GM12872 (cell line): ENCODE data around the gene FSD2.

ENCODE experiments used
- TF ChIP-seq, protein P1 (sequence below): IDR thresholded peaks from 3 replicates; pipeline ENCODE4 v1.5.1; 2011; ENCODE audit warnings: low read depth, mild to moderate bottlenecking, low read length, moderate library complexity; ENCODE audit not compliant: insufficient read depth

The FSD2 gene

DNA sequence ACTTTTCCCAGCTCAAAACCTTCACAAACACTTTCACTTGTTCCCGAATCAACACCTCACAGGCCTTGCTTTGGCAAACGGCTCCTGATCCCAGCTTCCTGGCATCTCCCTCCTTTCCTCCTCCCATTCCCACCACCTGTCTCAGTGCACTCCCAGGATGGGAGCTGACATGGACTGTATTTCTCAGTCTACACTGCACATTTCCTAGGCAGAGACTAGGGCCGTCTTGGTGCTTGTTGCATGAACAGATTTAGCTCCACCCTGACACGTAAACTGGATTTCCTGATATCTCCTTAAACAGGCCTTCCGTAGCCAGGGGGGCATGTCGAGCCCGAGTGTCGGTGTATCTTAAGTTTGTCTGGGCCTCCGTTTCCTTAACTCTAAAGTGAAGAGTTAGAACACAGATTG lies 2.8 kb upstream of the FSD2 start:
- TF ChIP-seq, protein P1, sequence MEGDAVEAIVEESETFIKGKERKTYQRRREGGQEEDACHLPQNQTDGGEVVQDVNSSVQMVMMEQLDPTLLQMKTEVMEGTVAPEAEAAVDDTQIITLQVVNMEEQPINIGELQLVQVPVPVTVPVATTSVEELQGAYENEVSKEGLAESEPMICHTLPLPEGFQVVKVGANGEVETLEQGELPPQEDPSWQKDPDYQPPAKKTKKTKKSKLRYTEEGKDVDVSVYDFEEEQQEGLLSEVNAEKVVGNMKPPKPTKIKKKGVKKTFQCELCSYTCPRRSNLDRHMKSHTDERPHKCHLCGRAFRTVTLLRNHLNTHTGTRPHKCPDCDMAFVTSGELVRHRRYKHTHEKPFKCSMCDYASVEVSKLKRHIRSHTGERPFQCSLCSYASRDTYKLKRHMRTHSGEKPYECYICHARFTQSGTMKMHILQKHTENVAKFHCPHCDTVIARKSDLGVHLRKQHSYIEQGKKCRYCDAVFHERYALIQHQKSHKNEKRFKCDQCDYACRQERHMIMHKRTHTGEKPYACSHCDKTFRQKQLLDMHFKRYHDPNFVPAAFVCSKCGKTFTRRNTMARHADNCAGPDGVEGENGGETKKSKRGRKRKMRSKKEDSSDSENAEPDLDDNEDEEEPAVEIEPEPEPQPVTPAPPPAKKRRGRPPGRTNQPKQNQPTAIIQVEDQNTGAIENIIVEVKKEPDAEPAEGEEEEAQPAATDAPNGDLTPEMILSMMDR: no peak

DNA sequence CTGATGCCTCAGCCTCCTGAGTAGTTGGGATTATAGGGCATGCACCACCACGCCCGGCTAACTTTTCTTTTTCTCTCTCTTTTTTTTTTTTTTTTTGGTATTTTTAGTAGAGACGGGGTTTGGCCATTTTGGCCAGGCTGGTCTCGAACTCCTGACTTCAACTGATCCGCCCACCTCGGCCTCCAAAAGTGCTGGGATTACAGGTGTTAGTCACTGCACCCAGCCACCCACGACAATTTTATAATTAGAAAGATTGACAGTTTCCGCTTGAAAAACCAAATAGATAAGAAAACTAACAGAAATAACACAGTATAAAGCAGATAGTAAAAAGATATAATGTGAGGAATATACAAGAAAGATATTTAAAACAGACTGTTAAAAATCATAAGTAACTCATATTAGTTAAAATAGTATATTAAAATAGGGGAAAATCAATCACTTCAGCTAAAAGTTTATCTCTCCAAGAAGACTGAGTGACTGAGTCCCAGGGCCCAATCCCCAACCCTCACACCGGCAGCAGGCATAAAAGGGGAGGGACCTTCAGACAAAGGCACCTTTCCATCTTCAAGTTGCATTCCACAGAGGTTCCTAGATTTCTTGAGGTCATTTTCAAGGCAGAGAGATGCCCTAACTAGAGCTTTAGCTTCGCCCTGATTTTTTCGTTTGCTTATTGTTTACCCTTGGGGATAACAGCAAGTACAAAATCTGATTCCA lies 2.2 kb upstream of the FSD2 start:
- TF ChIP-seq, protein P1: no peak

DNA sequence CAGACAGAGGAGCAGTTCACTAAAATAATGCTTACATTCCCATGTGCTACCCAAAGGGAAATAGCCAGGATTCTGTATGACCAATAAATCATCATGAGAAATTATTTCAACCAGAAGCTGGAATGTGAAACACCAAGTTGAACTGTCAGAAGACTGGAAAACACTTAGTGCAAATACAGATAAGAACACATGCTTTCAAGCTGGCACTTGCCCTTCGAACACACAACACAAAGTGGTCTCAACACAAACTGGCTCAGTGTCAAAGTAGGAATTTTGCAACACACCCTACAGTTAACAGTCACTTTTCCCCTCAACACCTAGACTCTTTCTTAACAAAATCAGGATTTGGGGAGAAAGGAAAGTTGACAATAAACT lies 1.3 kb downstream of the FSD2 start:
- TF ChIP-seq, protein P1: no peak

DNA sequence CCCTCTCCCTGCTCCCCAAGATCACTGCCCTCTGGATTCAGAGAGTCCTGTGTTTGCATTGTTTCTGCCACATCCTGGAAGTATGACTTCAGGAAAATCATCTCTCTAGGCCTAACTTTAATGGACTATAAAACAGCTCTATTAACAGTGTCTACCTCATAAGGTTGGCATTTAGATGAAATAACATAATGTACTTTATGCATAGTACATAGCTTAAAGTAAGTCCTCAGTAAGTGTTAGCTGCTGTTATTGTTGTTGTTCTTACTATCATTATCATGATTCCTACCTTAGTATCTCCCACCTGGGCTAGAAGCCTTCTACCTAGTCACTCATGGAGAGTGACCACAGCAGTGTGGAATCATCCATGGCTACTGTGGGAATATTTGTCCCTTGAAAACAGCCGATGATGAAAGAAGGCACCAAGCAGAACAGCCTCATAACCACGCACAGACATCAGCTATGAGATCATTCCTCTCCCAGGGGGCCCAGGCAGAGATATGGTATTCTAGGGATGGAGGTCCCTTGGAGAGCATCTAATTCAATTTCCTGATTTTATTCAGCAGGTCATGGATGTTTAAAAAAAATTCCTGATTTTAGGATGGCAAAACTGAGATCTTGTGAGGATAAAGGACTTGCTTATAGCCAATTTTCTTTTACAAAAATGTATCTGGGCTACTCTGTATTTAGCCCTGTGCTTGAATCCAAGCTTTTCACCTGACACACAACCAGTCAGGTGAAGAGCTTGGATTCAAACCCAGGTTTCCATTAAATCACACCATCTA lies 1.9 kb downstream of the FSD2 start:
- TF ChIP-seq, protein P1: no peak

DNA sequence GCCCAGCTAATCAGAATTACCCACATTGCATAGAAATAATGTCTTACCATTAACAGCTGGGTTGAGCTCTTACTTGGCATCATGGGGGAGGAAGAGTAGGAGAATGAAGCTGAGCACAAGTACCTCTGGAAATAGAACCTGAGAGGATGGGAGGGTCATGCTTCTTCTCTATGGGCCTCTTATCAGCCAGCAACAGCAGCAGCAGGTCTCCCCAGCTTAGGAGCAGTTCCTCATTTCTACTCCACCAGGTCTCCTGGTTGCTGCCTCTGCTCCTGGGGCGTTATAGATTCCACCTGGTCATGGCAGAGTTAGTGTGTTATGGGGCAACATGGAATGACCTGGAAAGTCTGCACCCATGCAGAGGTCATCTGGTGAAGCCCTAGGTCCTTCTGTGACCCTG lies 3.4 kb downstream of the FSD2 start:
- TF ChIP-seq, protein P1: no peak

DNA sequence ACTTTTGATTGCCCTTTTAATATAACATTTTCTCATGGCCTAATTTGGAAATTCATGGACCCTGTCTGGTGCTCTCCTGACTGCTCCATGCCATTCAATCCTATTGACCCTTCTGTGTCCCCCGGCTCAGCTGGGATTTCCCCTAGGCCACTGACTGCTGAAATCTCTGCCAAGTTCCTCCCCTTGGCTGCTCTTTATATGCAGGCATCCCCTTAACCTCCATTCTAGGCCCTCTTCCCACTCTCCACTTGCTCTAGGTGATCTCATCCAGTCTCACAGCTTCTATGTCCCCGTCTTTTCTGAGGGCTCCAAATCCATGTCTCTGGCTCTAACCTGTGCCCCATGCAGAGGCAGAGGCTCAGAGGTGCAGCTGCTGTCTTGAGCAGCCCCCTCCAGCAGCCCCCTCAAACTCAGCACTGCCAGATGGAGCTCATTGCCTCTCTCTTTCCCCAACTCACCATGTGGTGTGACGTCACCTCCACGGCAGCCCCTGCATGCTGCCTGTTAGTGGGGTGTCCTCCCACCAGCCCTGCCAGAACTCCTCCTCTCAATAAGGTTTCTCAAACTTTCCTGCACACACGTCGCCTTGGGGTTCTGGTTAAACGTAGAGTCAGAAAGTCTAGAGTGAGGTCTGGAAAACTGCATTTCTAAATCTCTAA lies 6.6 kb downstream of the FSD2 start:
- TF ChIP-seq, protein P1: no peak

DNA sequence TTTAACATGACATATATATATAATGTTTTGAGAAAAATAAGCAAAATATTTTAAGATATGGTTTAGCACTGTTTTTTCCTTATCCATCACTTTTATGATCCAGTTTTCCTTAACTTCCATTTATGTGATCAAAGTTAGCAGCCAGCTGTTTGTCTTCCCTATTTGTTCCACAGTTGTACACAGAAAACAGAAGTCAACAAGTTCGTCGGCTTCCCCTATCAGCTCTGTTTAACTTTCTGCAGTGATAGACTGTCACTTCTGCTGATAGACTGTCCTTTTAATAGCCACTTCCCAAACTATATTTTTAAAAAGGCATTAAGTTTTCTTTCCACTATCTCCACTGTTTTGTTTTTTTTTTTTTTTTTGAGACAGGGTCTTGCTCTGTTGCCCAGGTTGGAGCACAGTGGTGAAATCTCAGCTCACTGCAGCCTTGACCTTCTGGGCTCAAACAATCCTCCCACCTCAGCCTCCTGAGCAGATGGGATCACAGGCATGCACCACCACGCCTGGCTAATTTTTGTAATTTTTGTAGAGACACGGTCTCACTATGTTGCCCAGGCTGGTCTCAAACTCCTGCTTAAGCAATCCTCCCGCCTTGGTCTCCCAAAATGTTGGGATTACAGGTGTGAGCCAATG lies 7.2 kb downstream of the FSD2 start:
- TF ChIP-seq, protein P1: no peak
